Activated CD4-positive, CD25-positive, alpha-beta regulatory T cell treated with anti-CD3 and anti-CD28 coated beads, Interleukin-2, amount 50 U/mL, for 24 hours (primary cell): ENCODE data around the gene KLHL36.
"Not testable (repeated sequence)": the region's sequence is repeated elsewhere in the genome, so short reads cannot be mapped to it uniquely, and the experiment has no call there.

Source experiments
- ATAC-seq, 2 donors: fragments of 150-1000 bp; cut with Tn5 transposase; one replicate each; pipeline ENCODE4 v1.10.0; 2021; ENCODE audit warnings: mild to moderate bottlenecking in 1 of 2, moderate library complexity in 1 of 2

KLHL36 gene

GRCh38 chr16:84616515-84616914, 31.8 kb upstream of the KLHL36 start:
- no peak for ATAC-seq

GRCh38 chr16:84617041-84617790, 31.1 kb upstream of the KLHL36 start:
- peak; percentile 57 to 58 for ATAC-seq

GRCh38 chr16:84617791-84618580, 30.3 kb upstream of the KLHL36 start, which contains the start of gene COTL1:
Gene COTL1 (minus strand): TSS chr16:84618078. CDS start chr16:84617914, 164 bp downstream.
- ATAC-seq: peak; percentile 81

- no peak for ATAC-seq
These were observed 29.5 kb upstream of the KLHL36 start for GRCh38 chr16:84618581-84619460.

- not testable (repeated sequence) for ATAC-seq
These were observed 27.4 kb upstream of the KLHL36 start for GRCh38 chr16:84620913-84621312.

GRCh38 chr16:84625556-84625955, 22.8 kb upstream of the KLHL36 start:
- ATAC-seq: no peak

GRCh38 chr16:84628226-84628731, 20.0 kb upstream of the KLHL36 start:
- ATAC-seq: no peak

GRCh38 chr16:84629580-84629979, 18.7 kb upstream of the KLHL36 start:
- no peak for ATAC-seq

- ATAC-seq: no peak
These were observed 18.3 kb upstream of the KLHL36 start for GRCh38 chr16:84630009-84630408.

- ATAC-seq: no peak
These were observed 17.7 kb upstream of the KLHL36 start for GRCh38 chr16:84630446-84631152.

GRCh38 chr16:84631153-84631466, 17.2 kb upstream of the KLHL36 start:
- ATAC-seq: no peak

- ATAC-seq: no peak
These were observed 16.4 kb upstream of the KLHL36 start for GRCh38 chr16:84631886-84632285.

GRCh38 chr16:84632862-84633261, 15.4 kb upstream of the KLHL36 start:
- not testable (repeated sequence) for ATAC-seq

- no peak for ATAC-seq
These were observed 14.7 kb upstream of the KLHL36 start for GRCh38 chr16:84633622-84634021.

GRCh38 chr16:84635702-84636101, 12.6 kb upstream of the KLHL36 start:
- no peak for ATAC-seq

- no peak for ATAC-seq
These were observed 10.6 kb upstream of the KLHL36 start for GRCh38 chr16:84637709-84638108.

GRCh38 chr16:84638231-84638806, 10.0 kb upstream of the KLHL36 start:
- ATAC-seq: no peak

GRCh38 chr16:84640145-84640544, 8.2 kb upstream of the KLHL36 start:
- ATAC-seq: no peak

- no peak for ATAC-seq
These were observed 6.5 kb upstream of the KLHL36 start for GRCh38 chr16:84641643-84642358.

GRCh38 chr16:84643180-84643583, 5.1 kb upstream of the KLHL36 start:
- no peak for ATAC-seq

- ATAC-seq: no peak
These were observed 4.6 kb upstream of the KLHL36 start for GRCh38 chr16:84643674-84644073.
